Prostate gland (tissue), 2 donors: ENCODE measurements around the gene RFNG. TPM values are rescaled to one million over a fixed set of nuclear protein-coding genes. Genes with fewer than 3 reads are reported as not detected.

Experiments
- DNase-seq: peaks from one replicate; pipeline ENCODE4 v3.0.0-alpha.2; 2019; ENCODE audit warnings: low spot score
- H3K27ac ChIP-seq, 2 donors: fragments of 200-600 bp; sonication (generic); 2 replicates each; pipeline ENCODE4 v1.5.1; 2017 to 2019
- H3K27me3 ChIP-seq: fragments of 200-600 bp; sonication (generic); replicated peaks from 2 replicates; pipeline ENCODE4 v1.5.1; 2019; ENCODE audit not compliant: insufficient read depth
- H3K36me3 ChIP-seq, 2 donors: fragments of 200-600 bp; sonication (generic); 1 replicate in 1 of 2; 2 replicates in 1 of 2; pipeline versions ENCODE4 v1.5.1 to v1.8.1; 2017 to 2019
- H3K4me1 ChIP-seq: fragments of 200-600 bp; sonication (generic); replicated peaks from 2 replicates; pipeline ENCODE4 v1.5.1; 2019
- H3K4me3 ChIP-seq, 2 donors: fragments of 200-600 bp; sonication (generic); 2 replicates each; pipeline ENCODE4 v1.5.1; 2017 to 2019
- H3K9me3 ChIP-seq: fragments of 200-600 bp; sonication (generic); 2 replicates; pipeline ENCODE4 v1.5.1; 2017
- CTCF ChIP-seq, 4 experiments: fragments of 200-600 bp in 2 of 4; fragments of 450-650 bp in 2 of 4; sonication (generic) in 2 of 4; IDR thresholded peaks; 1 replicate in 3 of 4; 2 replicates in 1 of 4; pipeline ENCODE4 v1.5.1; 2016 to 2019; ENCODE audit warnings: antibody characterized with exemption in 4 of 4, mild to moderate bottlenecking in 2 of 4, moderate library complexity in 2 of 4
- POLR2A ChIP-seq: fragments of 450-650 bp; IDR thresholded peaks from one replicate; pipeline ENCODE4 v1.6.1; 2016; ENCODE audit warnings: antibody characterized with exemption, mild to moderate bottlenecking
- POLR2AphosphoS5 ChIP-seq: sonication (generic); formaldehyde crosslinking; IDR thresholded peaks from one replicate; pipeline ENCODE4 v1.6.1; 2017; ENCODE audit warnings: antibody characterized with exemption
- WGBS: methylation state at CpG from one replicate; pipeline ENCODE4 v1.1.5; 2018; 5-methylcytosine and 5-hydroxymethylcytosine counted together
- intact Hi-C: fragments of 100-400 bp; cut with DNase I; formaldehyde crosslinking; loops from one replicate; pipeline ENCODE4 v1.14.2; 2022
- total RNA-seq, 2 donors: library from RNA; depleted of rRNA; stranded (reverse); fragments of >200 nt; gene quantifications; one replicate each; pipeline ENCODE4 v1.1.0, GENCODE V29; 2016

Gene RFNG
- total RNA-seq, 2 donors from 2014 or later, result 48.8 to 92.7 TPM

GRCh38 chr17:82088838-82089722 lies 37.5 kb upstream of the RFNG start:
- intact Hi-C loops, result no loop called here

GRCh38 chr17:82087961-82088837 lies 36.6 kb upstream of the RFNG start:
- Histone ChIP-seq H3K36me3 (peaks cover 89 to 96% of the 10 kb centered on the region in 2 donors), H3K4me3 (no peak overlapping the region), H3K9me3 (no peaks in the 10 kb centered on the region), H3K27ac (no peak overlapping the region), H3K27me3 (no peaks in the 10 kb centered on the region), H3K4me1 (no peaks in the 10 kb centered on the region)
- WGBS, result 94% methylated on average over 45 of the region's 48 CpGs
- intact Hi-C loops, result no loop called here
- no peak for DNase-seq
- TF ChIP-seq CTCF (IDR thresholded peaks at IDR 0.05), result no peak
- no peak for TF ChIP-seq POLR2A
- TF ChIP-seq POLR2AphosphoS5, result no peak

More at GRCh38 chr17:82088838-82089722, 37.5 kb upstream of the RFNG start:
- no peaks in the 10 kb centered on the region for H3K9me3 ChIP-seq
- H3K4me1 ChIP-seq, result no peaks in the 10 kb centered on the region
- TF ChIP-seq CTCF (IDR thresholded peaks at IDR 0.05) (no peak), POLR2A (no peak), POLR2AphosphoS5 (no peak)
- DNase-seq, result no peak
- peaks cover 84 to 96% of the 10 kb centered on the region in 2 donors for H3K36me3 ChIP-seq
- 88% methylated on average over 27 of the region's 47 CpGs for WGBS
- no peak overlapping the region for H3K4me3 ChIP-seq
- H3K27ac ChIP-seq, result no peak overlapping the region
- no peaks in the 10 kb centered on the region for H3K27me3 ChIP-seq

GRCh38 chr17:82086941-82087906 lies 35.6 kb upstream of the RFNG start:
- Histone ChIP-seq H3K9me3 (no peaks in the 10 kb centered on the region), H3K4me3 (no peak overlapping the region), H3K27me3 (no peaks in the 10 kb centered on the region), H3K4me1 (no peaks in the 10 kb centered on the region), H3K36me3 (peaks cover 91 to 96% of the 10 kb centered on the region in 2 donors), H3K27ac (no peak overlapping the region)
- intact Hi-C loops, result no loop called here
- DNase-seq, result no peak
- WGBS, result 88% methylated on average over 38 of the region's 39 CpGs
- no peak for TF ChIP-seq POLR2A

GRCh38 chr17:82085931-82086764 lies 34.5 kb upstream of the RFNG start:
- H3K9me3 ChIP-seq, result no peaks in the 10 kb centered on the region
- H3K4me3 ChIP-seq, result no peak overlapping the region
- intact Hi-C loops, result no loop called here
- no peak overlapping the region for H3K27ac ChIP-seq
- 89% methylated on average over 18 of the region's 25 CpGs for WGBS
- H3K36me3 ChIP-seq, result peaks cover 92 to 95% of the 10 kb centered on the region in 2 donors
- H3K4me1 ChIP-seq, result no peaks in the 10 kb centered on the region
- no peaks in the 10 kb centered on the region for H3K27me3 ChIP-seq
- no peak for DNase-seq
- TF ChIP-seq CTCF (IDR thresholded peaks at IDR 0.05), result no peak
- no peak for TF ChIP-seq POLR2AphosphoS5
- TF ChIP-seq POLR2A, result no peak
